PC-9 (cell line): Measurements from ENCODE around the gene PIAS4. TPM values are rescaled to one million over a fixed set of nuclear protein-coding genes. Genes with fewer than 3 reads are reported as not detected.

Experiments
- BruUV-seq: library from RNA; stranded (reverse); fragments of 400-500 nt; replicated peaks from 2 replicates; lab custom pipeline; 2021; lab: Mats Ljungman, UMichigan
- CTCF ChIA-PET: fragments of 300-600 bp; sonication (Branson Sonifier 250); formaldehyde crosslinking; loops from one replicate; lab custom pipeline; 2022; ENCODE audit warnings: antibody characterized with exemption; lab: Charles Lee
- POLR2A ChIA-PET: fragments of 300-600 bp; sonication (Branson Sonifier 250); formaldehyde crosslinking; loops from one replicate; lab custom pipeline; 2022; ENCODE audit warnings: antibody characterized with exemption; ENCODE audit not compliant: unreplicated experiment; lab: Charles Lee
- DNase-seq, 2 experiments: peaks; one replicate each; pipeline versions ENCODE4 v3.0.0 to v3.0.0-alpha.2; 2015 to 2022; ENCODE audit warnings: mixed read lengths in 1 of 2
- H2AFZ ChIP-seq: fragments of 200-600 bp; sonication (generic); 2 replicates; pipeline ENCODE4 v1.8.1; 2017; ENCODE audit warnings: antibody characterized with exemption
- H3F3A ChIP-seq: fragments of 200-600 bp; sonication (generic); 2 replicates; pipeline ENCODE4 v1.8.1; 2017; ENCODE audit warnings: antibody characterized with exemption, mild to moderate bottlenecking, low read depth; ENCODE audit not compliant: insufficient read depth
- H3K27ac ChIP-seq: fragments of 200-600 bp; sonication (generic); 2 replicates; pipeline ENCODE4 v1.6.1; 2016; ENCODE audit warnings: mixed run types
- H3K27me3 ChIP-seq: fragments of 200-600 bp; sonication (generic); 2 replicates; pipeline ENCODE4 v1.6.1; 2016; ENCODE audit warnings: low read depth, mixed run types; ENCODE audit not compliant: insufficient read depth
- H3K36me3 ChIP-seq: fragments of 200-600 bp; sonication (generic); 2 replicates; pipeline ENCODE4 v1.6.1; 2016; ENCODE audit warnings: low read depth, mixed run types
- H3K4me1 ChIP-seq: fragments of 200-600 bp; sonication (generic); replicated peaks from 2 replicates; pipeline ENCODE4 v1.6.1; 2016; ENCODE audit warnings: mixed run types; ENCODE audit not compliant: insufficient read depth
- H3K4me2 ChIP-seq: fragments of 200-600 bp; sonication (generic); 2 replicates; pipeline ENCODE4 v1.6.1; 2017; ENCODE audit warnings: mixed run types
- H3K4me3 ChIP-seq: fragments of 200-600 bp; sonication (generic); 2 replicates; pipeline ENCODE4 v1.6.1; 2016; ENCODE audit warnings: mixed run types
- H3K79me2 ChIP-seq: fragments of 200-600 bp; sonication (generic); 2 replicates; pipeline ENCODE4 v1.6.1; 2017; ENCODE audit warnings: low read depth, mixed run types
- H3K9me2 ChIP-seq: fragments of 200-600 bp; sonication (generic); 2 replicates; pipeline ENCODE4 v1.8.1; 2017; ENCODE audit warnings: mild to moderate bottlenecking; ENCODE audit not compliant: insufficient read depth
- H3K9me3 ChIP-seq: fragments of 200-600 bp; sonication (generic); 2 replicates; pipeline ENCODE4 v1.8.1; 2016; ENCODE audit warnings: low read depth; ENCODE audit not compliant: insufficient read depth
- H4K20me1 ChIP-seq: fragments of 200-600 bp; sonication (generic); 2 replicates; pipeline ENCODE4 v1.8.1; 2017; ENCODE audit not compliant: insufficient read depth
- EZH2 ChIP-seq: fragments of 200-600 bp; sonication (generic); IDR thresholded peaks from 2 replicates; pipeline ENCODE4 v1.8.0; 2017; ENCODE audit warnings: antibody characterized with exemption, low read depth
- intact Hi-C: fragments of 100-400 bp; cut with micrococcal nuclease; formaldehyde crosslinking; loops from one replicate; pipeline ENCODE4 v1.10.0; 2022; ENCODE audit not compliant: unreplicated experiment
- total RNA-seq: library from RNA; stranded (reverse); gene quantifications from 2 replicates; pipeline ENCODE4 v1.2.3, GENCODE V29; 2021
- TF ChIP-seq, protein P1 (sequence below): fragments of 200-600 bp; sonication (generic); conservative IDR thresholded peaks from 2 replicates; pipeline ENCODE4 v1.6.1; 2017; ENCODE audit warnings: mixed run types, antibody characterized with exemption, mild to moderate bottlenecking, moderate library complexity

The PIAS4 gene
- total RNA-seq, 1 experiment from 2014 or later, result 26.5 TPM

DNA sequence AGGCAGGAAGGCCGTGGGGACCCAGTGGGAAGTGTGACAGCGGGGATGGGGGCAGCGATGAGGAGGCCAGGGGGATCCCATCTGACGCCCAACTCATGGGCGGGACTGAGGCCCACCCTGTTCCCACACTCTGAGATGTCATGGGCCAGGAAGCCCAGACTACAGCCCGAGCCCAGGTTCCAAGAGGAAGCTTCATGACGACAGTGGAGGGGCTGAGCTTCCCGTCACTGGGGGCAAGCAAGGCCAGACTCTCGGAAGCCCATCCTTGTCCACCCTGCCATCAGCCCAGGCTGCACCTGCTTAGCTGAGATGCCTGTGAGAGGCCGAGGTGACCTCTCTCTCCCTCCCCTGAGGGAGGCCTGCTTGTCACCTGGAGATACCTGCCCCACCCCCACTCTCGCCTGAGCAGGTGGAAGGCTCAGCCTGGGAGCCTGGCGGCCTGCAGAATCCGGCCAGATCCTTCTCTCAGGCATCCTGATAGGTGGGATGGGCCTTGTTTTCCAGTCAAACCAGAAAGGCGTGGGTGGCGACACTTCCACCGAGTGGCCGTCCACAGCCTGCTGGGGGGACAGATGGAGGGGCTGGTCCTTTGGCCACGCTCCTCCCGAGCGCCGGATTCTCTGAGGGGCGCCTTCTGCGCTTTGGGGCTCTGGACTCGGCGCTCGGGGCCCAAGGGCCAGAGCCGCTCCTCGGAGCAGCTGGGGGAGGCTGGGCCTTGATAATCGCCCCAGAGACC lies 54.3 kb downstream of the PIAS4 start:
- peak; percentile 76 to 83 for DNase-seq
- intact Hi-C loops, result loop anchor here (1.0 to 10.0 kb wide), 3 partner anchors 10 to 83 kb away; partner anchors contain the start of gene EEF2
- no peaks in the 10 kb centered on the region for H3K9me2 ChIP-seq
- H3K4me3 ChIP-seq, result peak overlapping the region; percentile 57; the same call in 1 of the 2 replicates
- H3K9me3 ChIP-seq, result no peaks in the 10 kb centered on the region
- H2AFZ ChIP-seq, result no peak overlapping the region
- H3K36me3 ChIP-seq, result no peaks in the 10 kb centered on the region
- H3K4me1 ChIP-seq, result peaks cover 63% of the 10 kb centered on the region
- peak overlapping the region; percentile 91 for H3K4me2 ChIP-seq
- peaks cover 35% of the 10 kb centered on the region; the same call in 1 of the 2 replicates for H3F3A ChIP-seq
- no TSS peak for BruUV-seq
- peaks cover 81% of the 10 kb centered on the region for H3K79me2 ChIP-seq
- peaks cover 43% of the 10 kb centered on the region for H4K20me1 ChIP-seq
- POLR2A ChIA-PET, result no interaction called here
- TF ChIP-seq, protein P1, sequence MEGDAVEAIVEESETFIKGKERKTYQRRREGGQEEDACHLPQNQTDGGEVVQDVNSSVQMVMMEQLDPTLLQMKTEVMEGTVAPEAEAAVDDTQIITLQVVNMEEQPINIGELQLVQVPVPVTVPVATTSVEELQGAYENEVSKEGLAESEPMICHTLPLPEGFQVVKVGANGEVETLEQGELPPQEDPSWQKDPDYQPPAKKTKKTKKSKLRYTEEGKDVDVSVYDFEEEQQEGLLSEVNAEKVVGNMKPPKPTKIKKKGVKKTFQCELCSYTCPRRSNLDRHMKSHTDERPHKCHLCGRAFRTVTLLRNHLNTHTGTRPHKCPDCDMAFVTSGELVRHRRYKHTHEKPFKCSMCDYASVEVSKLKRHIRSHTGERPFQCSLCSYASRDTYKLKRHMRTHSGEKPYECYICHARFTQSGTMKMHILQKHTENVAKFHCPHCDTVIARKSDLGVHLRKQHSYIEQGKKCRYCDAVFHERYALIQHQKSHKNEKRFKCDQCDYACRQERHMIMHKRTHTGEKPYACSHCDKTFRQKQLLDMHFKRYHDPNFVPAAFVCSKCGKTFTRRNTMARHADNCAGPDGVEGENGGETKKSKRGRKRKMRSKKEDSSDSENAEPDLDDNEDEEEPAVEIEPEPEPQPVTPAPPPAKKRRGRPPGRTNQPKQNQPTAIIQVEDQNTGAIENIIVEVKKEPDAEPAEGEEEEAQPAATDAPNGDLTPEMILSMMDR, result no peak
- no peak for TF ChIP-seq EZH2
- CTCF ChIA-PET, result no interaction called here
- peak overlapping the region; percentile 96 for H3K27ac ChIP-seq
- no peaks in the 10 kb centered on the region for H3K27me3 ChIP-seq

DNA sequence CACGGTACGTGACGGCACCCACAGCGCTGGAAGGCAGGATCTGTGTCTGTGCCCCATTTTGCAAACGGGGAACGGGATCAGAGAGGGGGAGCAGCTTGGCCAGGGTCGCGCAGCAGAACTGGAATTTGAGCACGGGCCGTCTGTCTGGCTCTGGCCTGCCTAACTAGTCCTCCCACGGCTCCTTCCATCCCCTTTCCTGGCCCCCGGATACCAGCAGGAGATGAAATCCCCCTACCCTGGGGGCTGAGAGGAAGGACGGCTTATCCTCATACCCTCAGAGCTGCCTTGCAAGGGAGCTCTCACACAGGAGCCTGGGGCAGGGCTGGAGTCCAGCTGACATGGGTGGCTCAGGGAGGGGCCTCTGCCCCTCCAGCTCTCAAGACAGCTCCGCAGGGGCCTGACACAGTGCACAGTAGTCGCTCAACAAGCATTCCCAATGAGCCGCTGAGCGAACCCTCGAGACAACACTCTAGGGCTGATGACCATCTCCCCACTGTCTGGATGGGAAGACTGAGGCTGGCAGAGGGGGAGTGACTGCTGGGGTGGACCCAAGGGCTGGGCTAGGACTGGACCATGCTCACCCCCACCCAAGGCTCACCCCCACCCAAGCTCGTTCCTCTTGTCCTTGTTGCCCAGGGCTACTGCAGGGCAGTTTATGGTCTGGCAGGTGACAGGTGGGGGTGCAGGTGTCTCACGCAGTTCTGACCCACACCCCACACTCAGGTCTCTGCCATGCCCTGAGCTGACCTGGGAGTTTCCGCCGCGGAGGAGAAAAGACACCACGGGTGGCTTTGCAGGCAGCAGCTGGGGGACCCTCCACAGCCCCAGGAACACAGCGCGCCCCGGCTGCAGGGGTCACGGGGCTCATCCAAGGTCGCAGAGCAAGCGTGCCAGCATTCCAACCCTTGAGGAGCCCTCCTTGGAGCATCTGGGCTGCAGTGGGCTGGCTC lies 55.2 kb downstream of the PIAS4 start:
- no peaks in the 10 kb centered on the region for H3K9me2 ChIP-seq
- no peak for DNase-seq
- H3K4me1 ChIP-seq, result peaks cover 57% of the 10 kb centered on the region
- peak overlapping the region; percentile 91 for H3K4me2 ChIP-seq
- H4K20me1 ChIP-seq, result peaks cover 43% of the 10 kb centered on the region
- peak overlapping the region; percentile 74; the same call in 1 of the 2 replicates for H3K4me3 ChIP-seq
- CTCF ChIA-PET, result no interaction called here
- TF ChIP-seq EZH2, result no peak
- no peak overlapping the region for H2AFZ ChIP-seq
- H3K27ac ChIP-seq, result peak overlapping the region; percentile 96
- H3K79me2 ChIP-seq, result peaks cover 73% of the 10 kb centered on the region
- H3K27me3 ChIP-seq, result no peaks in the 10 kb centered on the region
- no peaks in the 10 kb centered on the region for H3K9me3 ChIP-seq
- no peaks in the 10 kb centered on the region for H3K36me3 ChIP-seq
- H3F3A ChIP-seq, result peaks cover 29% of the 10 kb centered on the region; the same call in 1 of the 2 replicates
- POLR2A ChIA-PET, result no interaction called here
- BruUV-seq, result no TSS peak
- intact Hi-C loops, result loop anchor here (1.0 to 10.0 kb wide), 3 partner anchors 10 to 82 kb away; partner anchors contain the start of gene EEF2

DNA sequence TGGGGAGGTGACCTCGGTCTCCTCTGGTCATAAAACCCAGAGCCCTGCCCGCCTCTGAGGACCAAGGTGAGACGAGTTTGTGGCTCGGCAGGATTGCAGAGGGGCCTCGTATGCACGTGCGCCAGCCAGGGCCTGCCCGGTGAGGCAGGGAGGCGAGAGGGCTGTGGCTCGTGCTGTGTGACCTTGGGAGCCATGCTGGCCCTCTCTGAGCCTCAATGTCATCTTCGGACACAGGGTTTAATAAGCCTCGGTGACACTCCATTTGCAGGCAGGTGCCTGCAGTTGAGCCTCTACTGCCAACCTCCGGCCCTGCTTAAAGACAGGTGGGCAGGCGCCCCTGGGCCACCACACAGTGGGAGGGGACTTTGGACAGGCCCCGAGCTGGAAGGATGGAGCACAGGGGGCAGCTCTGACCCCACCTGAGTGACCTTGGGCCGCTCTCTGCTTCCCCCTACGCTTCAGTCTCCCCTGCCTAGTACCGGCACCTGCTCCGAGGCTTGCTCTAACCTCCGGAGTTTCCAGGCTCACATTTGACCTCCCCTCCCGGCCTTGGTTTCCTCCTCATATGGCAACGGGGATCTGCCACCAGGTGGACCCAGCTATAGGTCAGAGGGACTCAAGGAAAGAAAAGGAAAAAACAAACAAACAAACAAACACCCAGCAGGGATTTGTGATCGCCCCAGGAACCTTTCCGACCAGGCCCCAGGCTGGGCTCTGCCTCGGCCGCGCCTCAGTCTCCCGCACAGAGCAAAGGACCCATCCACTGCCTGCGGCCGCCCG lies 56.0 kb downstream of the PIAS4 start:
- intact Hi-C loops, result loop anchor here (5.0 to 10.0 kb wide), 2 partner anchors 76 to 81 kb away; partner anchors contain the start of gene EEF2
- peaks cover 24% of the 10 kb centered on the region; the same call in 1 of the 2 replicates for H3F3A ChIP-seq
- peak overlapping the region; percentile 91 for H3K4me2 ChIP-seq
- peak overlapping the region; percentile 74 for H3K4me3 ChIP-seq
- DNase-seq, result no peak
- CTCF ChIA-PET, result no interaction called here
- H3K27me3 ChIP-seq, result no peaks in the 10 kb centered on the region
- H2AFZ ChIP-seq, result no peak overlapping the region
- peak overlapping the region; percentile 96 for H3K27ac ChIP-seq
- H3K36me3 ChIP-seq, result no peaks in the 10 kb centered on the region
- H3K4me1 ChIP-seq, result peaks cover 50% of the 10 kb centered on the region
- no peaks in the 10 kb centered on the region for H3K9me2 ChIP-seq
- POLR2A ChIA-PET, result no interaction called here
- H4K20me1 ChIP-seq, result peaks cover 39% of the 10 kb centered on the region
- TF ChIP-seq, protein P1, result no peak
- no peak for TF ChIP-seq EZH2
- peaks cover 65% of the 10 kb centered on the region for H3K79me2 ChIP-seq
- TSS peak; percentile 25 for BruUV-seq
- no peaks in the 10 kb centered on the region for H3K9me3 ChIP-seq
